ENCODE results near the gene ZFYVE9.
A peak's percentile ranks its signal among the peaks of the same experiment; 100 is the strongest.

ZFYVE9 gene

GRCh38 chr1:52368383-52369172 lies 226.7 kb downstream of the ZFYVE9 start (continued):
- TF ChIP-seq ZNF391 (tag by site-specific recombination; IDR thresholded peaks at IDR 0.05; ENCODE audit: borderline replicate concordance, low read depth) (no peak), ZNF777 (tag by site-specific recombination; IDR thresholded peaks at IDR 0.05; ENCODE audit: borderline replicate concordance) (no peak), ZSCAN16 (tag by site-specific recombination; IDR thresholded peaks at IDR 0.05) (no peak), ZBTB48 (tag by site-specific recombination; IDR thresholded peaks at IDR 0.05) (peak; percentile 75), ZNF558 (tag by site-specific recombination; IDR thresholded peaks at IDR 0.05) (no peak), PRDM10 (tag by site-specific recombination; IDR thresholded peaks at IDR 0.05) (peak; percentile 90), ZNF24 (tag by site-specific recombination; IDR thresholded peaks at IDR 0.05) (no peak), KLF1 (tag by site-specific recombination; IDR thresholded peaks at IDR 0.05) (no peak), ZNF677 (tag by site-specific recombination; IDR thresholded peaks at IDR 0.05) (no peak), YY1 (tag by site-specific recombination; IDR thresholded peaks at IDR 0.05) (peak; percentile 45; the same call in 1 of the 2 replicates), ZBTB20 (tag by site-specific recombination; IDR thresholded peaks at IDR 0.05) (peak; percentile 70; the same call in 1 of the 2 replicates), GLIS1 (tag by site-specific recombination; IDR thresholded peaks at IDR 0.05) (peak; percentile 89), ZNF354C (tag by site-specific recombination; IDR thresholded peaks at IDR 0.05; ENCODE audit: borderline replicate concordance, low read depth) (no peak), IKZF3 (tag by site-specific recombination; IDR thresholded peaks at IDR 0.05) (no peak), ZNF514 (tag by site-specific recombination; IDR thresholded peaks at IDR 0.05) (no peak), ZNF341 (tag by site-specific recombination; IDR thresholded peaks at IDR 0.05; ENCODE audit: low read depth) (peak; percentile 83), ZNF132 (tag by site-specific recombination; IDR thresholded peaks at IDR 0.05; ENCODE audit: borderline replicate concordance) (no peak), KLF16 (tag by site-specific recombination; IDR thresholded peaks at IDR 0.05) (no peak), KLF7 (tag by site-specific recombination; IDR thresholded peaks at IDR 0.05; ENCODE audit: borderline replicate concordance) (no peak), ZNF324 (tag by site-specific recombination; IDR thresholded peaks at IDR 0.05) (no peak), ZNF623 (tag by site-specific recombination; IDR thresholded peaks at IDR 0.05) (no peak), ZNF221 (tag by site-specific recombination; IDR thresholded peaks at IDR 0.05; ENCODE audit: borderline replicate concordance) (no peak), ZNF184 (tag by site-specific recombination; IDR thresholded peaks at IDR 0.05) (no peak), ZBTB17 (tag by site-specific recombination; IDR thresholded peaks at IDR 0.05) (peak; percentile 73), ZNF138 (tag by site-specific recombination; IDR thresholded peaks at IDR 0.05; ENCODE audit: borderline replicate concordance) (no peak), ZNF548 (tag by site-specific recombination; IDR thresholded peaks at IDR 0.05) (no peak), ZNF76 (tag by site-specific recombination; IDR thresholded peaks at IDR 0.05; ENCODE audit: borderline replicate concordance, low read depth) (no peak), ZNF560 (tag by site-specific recombination; IDR thresholded peaks at IDR 0.05; ENCODE audit: borderline replicate concordance) (no peak), ZNF175 (tag by site-specific recombination; IDR thresholded peaks at IDR 0.05) (no peak), ZNF350 (tag by site-specific recombination; IDR thresholded peaks at IDR 0.05) (no peak), ZNF843 (tag by site-specific recombination; IDR thresholded peaks at IDR 0.05) (no peak), ZNF23 (tag by site-specific recombination; IDR thresholded peaks at IDR 0.05; ENCODE audit: borderline replicate concordance) (no peak)
- TF ChIP-seq, protein P1, sequence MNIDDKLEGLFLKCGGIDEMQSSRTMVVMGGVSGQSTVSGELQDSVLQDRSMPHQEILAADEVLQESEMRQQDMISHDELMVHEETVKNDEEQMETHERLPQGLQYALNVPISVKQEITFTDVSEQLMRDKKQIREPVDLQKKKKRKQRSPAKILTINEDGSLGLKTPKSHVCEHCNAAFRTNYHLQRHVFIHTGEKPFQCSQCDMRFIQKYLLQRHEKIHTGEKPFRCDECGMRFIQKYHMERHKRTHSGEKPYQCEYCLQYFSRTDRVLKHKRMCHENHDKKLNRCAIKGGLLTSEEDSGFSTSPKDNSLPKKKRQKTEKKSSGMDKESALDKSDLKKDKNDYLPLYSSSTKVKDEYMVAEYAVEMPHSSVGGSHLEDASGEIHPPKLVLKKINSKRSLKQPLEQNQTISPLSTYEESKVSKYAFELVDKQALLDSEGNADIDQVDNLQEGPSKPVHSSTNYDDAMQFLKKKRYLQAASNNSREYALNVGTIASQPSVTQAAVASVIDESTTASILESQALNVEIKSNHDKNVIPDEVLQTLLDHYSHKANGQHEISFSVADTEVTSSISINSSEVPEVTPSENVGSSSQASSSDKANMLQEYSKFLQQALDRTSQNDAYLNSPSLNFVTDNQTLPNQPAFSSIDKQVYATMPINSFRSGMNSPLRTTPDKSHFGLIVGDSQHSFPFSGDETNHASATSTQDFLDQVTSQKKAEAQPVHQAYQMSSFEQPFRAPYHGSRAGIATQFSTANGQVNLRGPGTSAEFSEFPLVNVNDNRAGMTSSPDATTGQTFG (tag by site-specific recombination; IDR thresholded peaks at IDR 0.05; ENCODE audit: borderline replicate concordance) = no peak
- TF ChIP-seq, protein P2, sequence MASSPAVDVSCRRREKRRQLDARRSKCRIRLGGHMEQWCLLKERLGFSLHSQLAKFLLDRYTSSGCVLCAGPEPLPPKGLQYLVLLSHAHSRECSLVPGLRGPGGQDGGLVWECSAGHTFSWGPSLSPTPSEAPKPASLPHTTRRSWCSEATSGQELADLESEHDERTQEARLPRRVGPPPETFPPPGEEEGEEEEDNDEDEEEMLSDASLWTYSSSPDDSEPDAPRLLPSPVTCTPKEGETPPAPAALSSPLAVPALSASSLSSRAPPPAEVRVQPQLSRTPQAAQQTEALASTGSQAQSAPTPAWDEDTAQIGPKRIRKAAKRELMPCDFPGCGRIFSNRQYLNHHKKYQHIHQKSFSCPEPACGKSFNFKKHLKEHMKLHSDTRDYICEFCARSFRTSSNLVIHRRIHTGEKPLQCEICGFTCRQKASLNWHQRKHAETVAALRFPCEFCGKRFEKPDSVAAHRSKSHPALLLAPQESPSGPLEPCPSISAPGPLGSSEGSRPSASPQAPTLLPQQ (tag by site-specific recombination; IDR thresholded peaks at IDR 0.05) = peak; percentile 63; the same call in 1 of the 2 replicates

Data from HEK293 (cell line).